T-cell (primary cell): Measurements from ENCODE around the gene SALL4. TPM values are rescaled to one million over a fixed set of nuclear protein-coding genes. Genes with fewer than 3 reads are reported as not detected.
"Not testable (repeated sequence)": the region's sequence is repeated elsewhere in the genome, so short reads cannot be mapped to it uniquely, and the experiment has no call there.

ENCODE experiments used
- ATAC-seq, 4 experiments: fragments of 200-7000 bp in 3 of 4; fragments of 150-1000 bp in 1 of 4; cut with Tn5 transposase; replicated peaks in 1 of 4; 1 replicate in 3 of 4; 2 replicates in 1 of 4; pipeline ENCODE4 v1.10.0; 2021; ENCODE audit warnings: moderate library complexity in 3 of 4, mild to moderate bottlenecking in 2 of 4, moderate number of reproducible peaks in 1 of 4
- CTCF ChIA-PET, 2 donors: fragments of 300-600 bp; sonication (Branson Sonifier 250); formaldehyde crosslinking; loops; one replicate each; lab custom pipeline; 2022; ENCODE audit warnings: antibody characterized with exemption in 2 of 2; lab: Charles Lee
- POLR2A ChIA-PET, 2 donors: fragments of 300-600 bp; sonication (Branson Sonifier 250); formaldehyde crosslinking; loops; one replicate each; lab custom pipeline; 2022; ENCODE audit warnings: antibody characterized with exemption in 2 of 2; lab: Charles Lee
- DNase-seq, 35 experiments: peaks; one replicate each; pipeline versions ENCODE4 v3.0.0 to v3.0.0-alpha.2; 2013 to 2023
- H3K27ac ChIP-seq: one replicate; pipeline ENCODE4 v1.5.1; 2013; ENCODE audit warnings: low read length
- H3K27me3 ChIP-seq, 2 experiments: replicated peaks in 1 of 2; 1 replicate in 1 of 2; 2 replicates in 1 of 2; pipeline versions ENCODE4 v1.6.1 to v1.7.0; 2013; ENCODE audit warnings: low read length in 1 of 2, mixed read lengths in 1 of 2; ENCODE audit not compliant: control insufficient read depth in 2 of 2, insufficient read depth in 2 of 2; ENCODE audit errors: extremely low read depth in 1 of 2
- H3K36me3 ChIP-seq, 2 donors: 1 replicate in 1 of 2; 2 replicates in 1 of 2; pipeline versions ENCODE4 v1.6.1 to v1.7.0; 2013; ENCODE audit warnings: low read length in 1 of 2; ENCODE audit not compliant: control insufficient read depth in 2 of 2, insufficient read depth in 1 of 2; ENCODE audit errors: extremely low read depth in 1 of 2
- H3K4me1 ChIP-seq, 2 experiments: 1 replicate in 1 of 2; 2 replicates in 1 of 2; pipeline versions ENCODE4 v1.6.1 to v1.7.0; 2013; ENCODE audit warnings: low read length in 2 of 2, mixed read lengths in 1 of 2; ENCODE audit not compliant: insufficient read depth in 2 of 2, control insufficient read depth in 1 of 2; ENCODE audit errors: extremely low read depth in 1 of 2
- H3K4me3 ChIP-seq, 2 donors: 1 replicate in 1 of 2; 2 replicates in 1 of 2; pipeline versions ENCODE4 v1.5.1 to v1.7.0; 2013; ENCODE audit warnings: mild to moderate bottlenecking in 2 of 2, low read length in 1 of 2, moderate library complexity in 1 of 2; ENCODE audit not compliant: control insufficient read depth in 1 of 2; ENCODE audit errors: extremely low read depth in 1 of 2
- H3K9me3 ChIP-seq: 2 replicates; pipeline ENCODE4 v1.7.0; 2013
- H3K27ac Mint-ChIP-seq, 2 donors: one replicate each; pipeline ENCODE4 v1.8.0; 2020 to 2021; ENCODE audit warnings: mild to moderate bottlenecking in 2 of 2, mixed read lengths in 2 of 2
- H3K27me3 Mint-ChIP-seq, 2 donors: one replicate each; pipeline ENCODE4 v1.8.0; 2021 to 2022; ENCODE audit warnings: mixed read lengths in 2 of 2
- H3K36me3 Mint-ChIP-seq: one replicate; pipeline ENCODE4 v1.8.0; 2021; ENCODE audit warnings: mixed read lengths
- H3K4me1 Mint-ChIP-seq, 3 donors: one replicate each; pipeline ENCODE4 v1.8.0; 2020 to 2022; ENCODE audit warnings: mixed read lengths in 3 of 3, mild to moderate bottlenecking in 1 of 3
- H3K4me3 Mint-ChIP-seq, 3 donors: one replicate each; pipeline ENCODE4 v1.8.0; 2020 to 2022; ENCODE audit warnings: mild to moderate bottlenecking in 3 of 3, mixed read lengths in 3 of 3, moderate library complexity in 3 of 3
- H3K9me3 Mint-ChIP-seq, 3 donors: one replicate each; pipeline ENCODE4 v1.8.0; 2020 to 2022; ENCODE audit warnings: mixed read lengths in 3 of 3
- WGBS: methylation state at CpG from one replicate; pipeline ENCODE4 v1.1.5; 2013; ENCODE audit warnings: missing lambda C conversion rate; ENCODE audit not compliant: insufficient coverage; 5-methylcytosine and 5-hydroxymethylcytosine counted together
- total RNA-seq, 35 experiments: library from RNA in 6 of 35; stranded (reverse) in 6 of 35; fragments of 120-200 nt in 1 of 35; gene quantifications; one replicate each; pipeline versions ENCODE4 v1.2.1 to v1.2.4 and lab custom pipeline; 2013 to 2026

SALL4 gene
- total RNA-seq, 5 donors from 2014 or later (not counting 1 experiment from before 2014, with no cell fraction given), result 0.13 to 0.48 (median 0.37) TPM; not detected in 1

DNA sequence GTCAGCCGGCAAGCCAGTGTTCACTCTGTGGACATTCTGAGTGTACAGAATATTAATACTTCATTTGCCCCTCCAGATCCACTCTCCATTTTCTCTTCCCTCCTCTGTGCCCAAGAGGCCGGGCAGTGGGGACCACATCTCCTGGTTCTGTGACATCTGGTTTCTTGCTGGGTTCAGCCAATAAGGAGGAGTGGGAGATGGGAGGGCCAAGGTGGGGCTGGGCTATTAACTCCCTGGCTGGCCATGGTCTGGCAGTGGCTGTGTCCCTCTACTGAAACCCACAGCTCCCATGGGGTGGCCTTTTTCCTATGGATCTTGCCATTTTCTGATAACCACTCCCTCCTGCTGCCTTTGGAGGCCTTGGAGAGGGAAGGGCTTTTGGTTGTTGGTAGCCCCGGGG lies 30.0 kb upstream of the SALL4 start:
- Histone ChIP-seq H3K9me3 (no peaks in the 10 kb centered on the region), H3K27me3 (peaks cover 0 to 3% of the 10 kb centered on the region in 2 experiments), H3K27ac (no peak overlapping the region), H3K36me3 (no peaks in the 10 kb centered on the region), H3K4me3 (no peak overlapping the region), H3K4me1 (no peaks in the 10 kb centered on the region)
- ATAC-seq, result no peak
- CTCF ChIA-PET, result no interaction called here
- no peak overlapping the region for H3K4me3 Mint-ChIP-seq
- H3K4me1 Mint-ChIP-seq, result no peaks in the 10 kb centered on the region
- no peaks in the 10 kb centered on the region for H3K36me3 Mint-ChIP-seq
- H3K27ac Mint-ChIP-seq, result no peak overlapping the region
- WGBS, result no CpG with 5 or more reads among the region's 3 CpGs
- DNase-seq, result no peak
- POLR2A ChIA-PET, result no interaction called here
- H3K9me3 Mint-ChIP-seq, result no peaks in the 10 kb centered on the region
- peaks cover 3% of the 10 kb centered on the region in 2 donors for H3K27me3 Mint-ChIP-seq

DNA sequence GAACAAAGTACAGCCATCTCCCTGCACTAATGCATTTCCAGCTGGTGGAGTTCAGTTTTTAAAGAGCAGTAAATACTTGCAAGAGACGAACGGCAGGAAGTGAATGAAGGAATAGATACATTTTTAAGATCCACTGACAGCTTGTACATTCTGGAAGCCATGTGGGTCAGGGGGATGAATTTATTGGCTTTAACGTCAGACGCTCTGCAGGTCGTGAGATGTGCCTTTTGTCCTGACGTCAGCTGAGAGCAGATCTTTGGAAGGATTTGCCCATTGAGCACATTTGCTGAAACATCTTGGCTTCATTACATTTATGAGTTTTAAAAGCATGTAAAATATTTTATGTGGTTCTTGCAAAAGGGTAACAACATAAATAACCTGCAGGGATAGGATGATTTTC lies 29.5 kb upstream of the SALL4 start:
- Histone ChIP-seq H3K4me1 (no peaks in the 10 kb centered on the region), H3K27me3 (peaks cover 0 to 5% of the 10 kb centered on the region in 2 experiments), H3K4me3 (no peak overlapping the region), H3K9me3 (no peaks in the 10 kb centered on the region), H3K36me3 (no peaks in the 10 kb centered on the region), H3K27ac (no peak overlapping the region)
- Mint-ChIP-seq H3K4me1 (no peaks in the 10 kb centered on the region), H3K9me3 (no peaks in the 10 kb centered on the region), H3K36me3 (no peaks in the 10 kb centered on the region), H3K27me3 (peaks cover 2 to 3% of the 10 kb centered on the region in 2 donors), H3K27ac (no peak overlapping the region), H3K4me3 (no peak overlapping the region)
- DNase-seq (no peak), ATAC-seq (no peak)
- ChIA-PET CTCF (no interaction called here), POLR2A (no interaction called here)
- no CpG with 5 or more reads among the region's 6 CpGs for WGBS

DNA sequence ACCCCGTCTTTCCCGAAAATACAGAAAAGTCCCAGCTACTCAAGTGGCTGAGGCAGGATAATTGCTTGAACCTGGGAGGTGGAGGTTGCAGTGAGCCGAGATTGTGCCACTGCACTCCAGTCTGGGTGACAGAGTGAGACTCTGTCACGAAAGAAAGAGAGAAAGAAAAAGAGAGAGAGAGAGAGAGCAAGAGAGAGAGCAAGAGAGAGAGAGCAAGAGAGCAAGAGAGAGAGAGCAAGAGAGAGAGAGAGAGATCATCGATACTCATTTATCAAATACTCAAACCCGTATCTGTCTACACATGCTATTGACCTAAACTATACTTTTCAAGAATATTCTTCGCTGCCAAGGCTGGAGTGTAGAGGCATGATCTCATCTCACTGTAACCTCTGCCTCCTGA lies 28.2 kb upstream of the SALL4 start:
- ChIA-PET CTCF (no interaction called here), POLR2A (no interaction called here)
- Histone ChIP-seq H3K9me3 (no peaks in the 10 kb centered on the region), H3K4me3 (no peak overlapping the region), H3K36me3 (no peaks in the 10 kb centered on the region), H3K27me3 (peaks cover 0 to 5% of the 10 kb centered on the region in 2 experiments), H3K4me1 (no peaks in the 10 kb centered on the region), H3K27ac (no peak overlapping the region)
- H3K27me3 Mint-ChIP-seq, result peaks cover 0 to 3% of the 10 kb centered on the region in 2 donors
- H3K4me1 Mint-ChIP-seq, result no peaks in the 10 kb centered on the region
- ATAC-seq, result no peak
- H3K9me3 Mint-ChIP-seq, result no peaks in the 10 kb centered on the region
- WGBS, result 90% methylated on average over 2 of the region's 7 CpGs
- H3K36me3 Mint-ChIP-seq, result no peaks in the 10 kb centered on the region
- no peak overlapping the region for H3K27ac Mint-ChIP-seq
- no peak for DNase-seq
- H3K4me3 Mint-ChIP-seq, result no peak overlapping the region

DNA sequence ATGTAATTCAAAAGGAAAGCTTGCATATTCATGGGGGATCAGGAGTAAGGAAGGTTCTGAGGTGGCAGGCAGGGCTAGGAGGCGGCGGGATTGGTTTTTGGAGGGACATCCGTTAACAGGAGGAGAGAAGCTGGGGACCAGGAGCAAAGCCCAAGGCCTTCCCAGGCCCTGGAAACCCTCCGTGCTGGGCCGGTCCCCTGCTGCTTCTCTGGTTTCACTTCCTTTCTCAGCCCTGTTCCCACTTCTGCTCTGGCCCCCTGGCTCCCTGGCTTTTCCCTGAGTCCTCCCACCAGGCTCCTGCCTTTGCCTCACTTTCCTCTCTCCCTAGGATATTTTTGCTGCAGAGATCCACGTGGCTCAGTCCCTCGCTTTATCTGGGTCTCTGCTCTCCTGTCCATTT lies 26.4 kb upstream of the SALL4 start:
- no peaks in the 10 kb centered on the region for H3K4me1 Mint-ChIP-seq
- Histone ChIP-seq H3K4me1 (no peaks in the 10 kb centered on the region), H3K36me3 (no peaks in the 10 kb centered on the region), H3K27me3 (peaks cover 0 to 5% of the 10 kb centered on the region in 2 experiments), H3K27ac (no peak overlapping the region), H3K9me3 (no peaks in the 10 kb centered on the region), H3K4me3 (no peak overlapping the region)
- DNase-seq (no peak), ATAC-seq (no peak)
- ChIA-PET POLR2A (no interaction called here), CTCF (no interaction called here)
- no peak overlapping the region for H3K27ac Mint-ChIP-seq
- peaks cover 0 to 3% of the 10 kb centered on the region in 2 donors for H3K27me3 Mint-ChIP-seq
- H3K9me3 Mint-ChIP-seq, result no peaks in the 10 kb centered on the region
- no peaks in the 10 kb centered on the region for H3K36me3 Mint-ChIP-seq
- 77% methylated on average over 6 of the region's 7 CpGs for WGBS
- H3K4me3 Mint-ChIP-seq, result no peak overlapping the region

DNA sequence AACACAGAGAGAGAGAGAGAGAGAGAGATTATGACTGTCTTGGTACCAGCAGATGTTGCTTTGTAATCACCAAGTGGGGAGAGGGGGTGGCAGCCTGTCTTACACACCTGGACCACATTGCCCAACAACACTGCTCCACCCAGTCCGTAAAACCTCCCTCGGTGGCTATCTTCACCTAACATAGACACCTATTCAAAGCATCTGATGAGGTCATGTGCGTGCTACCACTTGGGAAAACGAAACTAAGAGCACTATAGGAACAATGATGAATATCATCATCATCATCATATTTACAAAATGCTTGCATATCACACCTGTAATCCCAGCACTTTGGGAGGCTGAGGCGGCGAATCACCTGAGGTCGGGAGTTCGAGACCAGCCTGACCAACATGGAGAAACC lies 24.1 kb upstream of the SALL4 start:
- CTCF ChIA-PET, result no interaction called here
- DNase-seq (no peak), ATAC-seq (no peak)
- H3K4me1 Mint-ChIP-seq, result no peaks in the 10 kb centered on the region
- 82% methylated on average over 4 of the region's 8 CpGs for WGBS
- H3K36me3 ChIP-seq, result no peaks in the 10 kb centered on the region
- peaks cover 0 to 5% of the 10 kb centered on the region in 2 donors for H3K27me3 Mint-ChIP-seq
- H3K27ac ChIP-seq, result no peak overlapping the region
- no peaks in the 10 kb centered on the region for H3K4me1 ChIP-seq
- H3K27me3 ChIP-seq, result peaks cover 0 to 5% of the 10 kb centered on the region in 2 experiments
- H3K9me3 Mint-ChIP-seq, result no peaks in the 10 kb centered on the region
- no peaks in the 10 kb centered on the region for H3K36me3 Mint-ChIP-seq
- H3K9me3 ChIP-seq, result no peaks in the 10 kb centered on the region
- POLR2A ChIA-PET, result no interaction called here
- H3K4me3 Mint-ChIP-seq, result no peak overlapping the region
- H3K4me3 ChIP-seq, result no peak overlapping the region
- H3K27ac Mint-ChIP-seq, result no peak overlapping the region

DNA sequence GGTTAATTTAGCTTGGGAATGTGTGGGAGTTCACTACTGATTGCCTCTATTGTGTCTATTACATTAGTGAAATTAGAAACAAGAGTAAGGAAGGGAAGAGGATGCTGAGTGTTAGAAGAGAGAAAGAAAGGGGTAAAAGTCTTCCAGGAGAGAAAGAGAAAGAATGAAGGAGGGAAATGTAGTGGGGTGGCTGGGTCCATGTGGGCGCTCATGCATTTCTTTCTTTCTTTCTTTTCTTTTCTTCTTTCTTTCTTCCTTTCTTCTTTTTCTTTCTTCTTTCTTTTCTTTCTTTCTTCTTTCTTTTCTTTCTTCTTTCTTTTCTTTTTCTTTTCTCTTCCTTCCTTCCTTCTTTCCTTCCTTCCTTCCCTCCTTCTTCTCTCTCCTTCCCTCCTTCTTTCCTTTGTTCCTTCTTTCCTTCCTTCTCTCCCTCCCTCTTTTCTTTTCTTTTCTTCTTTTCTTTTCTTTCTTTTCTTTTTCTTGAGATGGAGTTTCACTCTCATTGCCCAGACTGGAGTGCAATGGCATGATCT lies 16.2 kb upstream of the SALL4 start:
- Mint-ChIP-seq H3K9me3 (no peaks in the 10 kb centered on the region), H3K4me1 (no peaks in the 10 kb centered on the region)
- CTCF ChIA-PET, result no interaction called here

DNA sequence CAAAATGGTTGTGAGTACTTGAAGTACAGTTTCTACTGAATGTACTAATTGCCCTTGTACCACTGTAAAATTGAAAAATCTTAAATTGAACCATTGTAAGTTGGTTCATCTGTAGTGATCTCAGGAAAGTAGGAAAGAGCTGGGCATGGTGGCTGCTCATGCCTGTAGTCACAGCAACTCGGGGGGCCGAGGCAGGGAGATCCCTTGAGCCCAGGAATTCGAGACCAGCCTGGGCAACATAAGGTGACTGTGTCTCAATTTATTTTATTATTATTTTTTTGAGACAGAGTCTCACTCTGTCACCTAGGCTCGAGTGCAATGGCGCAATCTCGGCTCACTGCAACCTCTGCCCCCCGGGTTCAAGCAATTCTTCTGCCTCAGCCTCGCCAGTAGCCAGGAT lies 14.5 kb upstream of the SALL4 start:
- DNase-seq, H3K36me3 Mint-ChIP-seq, H3K4me3 ChIP-seq, H3K9me3 ChIP-seq, H3K4me1 Mint-ChIP-seq, H3K27ac ChIP-seq, H3K27me3 ChIP-seq, ATAC-seq, H3K9me3 Mint-ChIP-seq, H3K27ac Mint-ChIP-seq, H3K36me3 ChIP-seq, POLR2A ChIA-PET, H3K4me1 ChIP-seq, H3K4me3 Mint-ChIP-seq, CTCF ChIA-PET: not testable (repeated sequence)
- WGBS, result no CpG with 5 or more reads among the region's 8 CpGs
- H3K27me3 Mint-ChIP-seq, result peaks cover 11 to 15% of the 10 kb centered on the region in 2 donors

More for the DNA sequence above, 16.2 kb upstream of the SALL4 start:
- Histone ChIP-seq H3K9me3 (no peaks in the 10 kb centered on the region), H3K27ac (no peak overlapping the region), H3K36me3 (no peaks in the 10 kb centered on the region), H3K4me3 (no peak overlapping the region), H3K4me1 (no peaks in the 10 kb centered on the region), H3K27me3 (no peaks in the 10 kb centered on the region)
- ATAC-seq (no peak), DNase-seq (no peak)
- Mint-ChIP-seq H3K4me3 (no peak overlapping the region), H3K36me3 (no peaks in the 10 kb centered on the region), H3K27me3 (peaks cover 11 to 13% of the 10 kb centered on the region in 2 donors), H3K27ac (no peak overlapping the region)
- WGBS, result no CpG with 5 or more reads among the region's 1 CpG
- POLR2A ChIA-PET, result no interaction called here
